Suprapubic skin (tissue), 4 donors: Measurements from ENCODE around the gene DPM3. TPM values are rescaled to one million over a fixed set of nuclear protein-coding genes. Genes with fewer than 3 reads are reported as not detected.

Experiments
- DNase-seq, 2 donors: peaks; one replicate each; pipeline ENCODE4 v3.0.0-alpha.2; 2019; ENCODE audit warnings: low spot score in 2 of 2
- H3K27ac ChIP-seq: fragments of 200-600 bp; sonication (generic); one replicate; pipeline ENCODE4 v1.5.1; 2019
- H3K27me3 ChIP-seq: fragments of 200-600 bp; sonication (generic); one replicate; pipeline ENCODE4 v1.5.1; 2019
- H3K36me3 ChIP-seq: fragments of 200-600 bp; sonication (generic); one replicate; pipeline ENCODE4 v1.5.1; 2019
- H3K4me1 ChIP-seq: fragments of 200-600 bp; sonication (generic); one replicate; pipeline ENCODE4 v1.5.1; 2019
- H3K4me3 ChIP-seq: fragments of 200-600 bp; sonication (generic); one replicate; pipeline ENCODE4 v1.5.1; 2019; ENCODE audit warnings: mild to moderate bottlenecking
- H3K9me3 ChIP-seq: fragments of 200-600 bp; sonication (generic); one replicate; pipeline ENCODE4 v1.5.1; 2019
- CTCF ChIP-seq, 2 donors: fragments of 200-600 bp in 1 of 2; fragments of 450-650 bp in 1 of 2; sonication (generic) in 1 of 2; IDR thresholded peaks; one replicate each; pipeline ENCODE4 v1.5.1; 2016 to 2019; ENCODE audit warnings: antibody characterized with exemption in 2 of 2, mild to moderate bottlenecking in 1 of 2, moderate library complexity in 1 of 2
- EP300 ChIP-seq: sonication (generic); formaldehyde crosslinking; IDR thresholded peaks from one replicate; pipeline ENCODE4 v1.6.1; 2017; ENCODE audit warnings: antibody characterized with exemption
- POLR2A ChIP-seq, 2 donors: fragments of 450-650 bp; IDR thresholded peaks; one replicate each; pipeline ENCODE4 v1.6.1; 2017; ENCODE audit warnings: antibody characterized with exemption in 2 of 2, mild to moderate bottlenecking in 2 of 2, moderate library complexity in 2 of 2
- POLR2AphosphoS5 ChIP-seq, 3 donors: sonication (generic); formaldehyde crosslinking; IDR thresholded peaks; one replicate each; pipeline ENCODE4 v1.6.1; 2017; ENCODE audit warnings: antibody characterized with exemption in 3 of 3
- WGBS: methylation state at CpG from one replicate; pipeline ENCODE4 v1.1.5; 2018; 5-methylcytosine and 5-hydroxymethylcytosine counted together
- total RNA-seq, 4 donors: library from RNA; depleted of rRNA; stranded (reverse); fragments of >200 nt; gene quantifications; one replicate each; pipeline ENCODE4 v1.1.0, GENCODE V29; 2016

Gene DPM3
- total RNA-seq, 4 donors from 2014 or later: 23.7 to 43.7 (median 30.2) TPM

GRCh38 chr1:155110381-155110780, 29.9 kb downstream of the DPM3 start:
- Histone ChIP-seq H3K36me3 (no peaks in the 10 kb centered on the region), H3K4me3 (no peak overlapping the region), H3K27ac (no peak overlapping the region), H3K27me3 (no peaks in the 10 kb centered on the region), H3K9me3 (no peaks in the 10 kb centered on the region), H3K4me1 (no peaks in the 10 kb centered on the region)
- DNase-seq: no peak
- no peak for TF ChIP-seq POLR2A (IDR thresholded peaks at IDR 0.05)
- TF ChIP-seq POLR2AphosphoS5 (IDR thresholded peaks at IDR 0.05): no peak
- no peak for TF ChIP-seq CTCF (IDR thresholded peaks at IDR 0.05)
- TF ChIP-seq EP300: no peak
- 82% methylated on average over 8 of the region's 8 CpGs for WGBS

DNA sequence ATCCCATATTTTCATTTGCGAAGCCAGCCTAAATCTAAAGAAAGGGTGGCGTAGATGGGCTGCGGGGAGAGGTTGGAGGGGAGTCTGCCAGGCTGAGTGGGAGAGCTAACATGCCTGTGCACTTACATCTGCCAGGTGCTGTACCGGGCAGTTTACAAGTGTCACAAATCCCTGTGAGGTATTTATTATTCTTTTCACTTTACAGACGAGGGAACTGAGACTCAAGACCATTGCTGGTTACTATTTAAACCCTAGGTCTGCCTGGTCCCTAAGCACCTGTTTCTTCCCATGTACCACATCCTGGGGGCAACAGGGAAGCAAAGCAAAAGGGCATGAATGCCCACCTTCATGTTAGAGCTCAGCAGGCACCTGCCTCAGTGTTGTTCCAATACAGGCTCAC, 32.0 kb downstream of the DPM3 start:
- Histone ChIP-seq H3K4me1 (no peaks in the 10 kb centered on the region), H3K27me3 (no peaks in the 10 kb centered on the region), H3K9me3 (no peaks in the 10 kb centered on the region), H3K36me3 (no peaks in the 10 kb centered on the region), H3K27ac (no peak overlapping the region), H3K4me3 (no peak overlapping the region)
- 72% methylated on average over 5 of the region's 5 CpGs for WGBS
- no peak for DNase-seq
- TF ChIP-seq POLR2AphosphoS5 (IDR thresholded peaks at IDR 0.05) (no peak), CTCF (IDR thresholded peaks at IDR 0.05) (no peak), EP300 (no peak), POLR2A (IDR thresholded peaks at IDR 0.05) (no peak)

DNA sequence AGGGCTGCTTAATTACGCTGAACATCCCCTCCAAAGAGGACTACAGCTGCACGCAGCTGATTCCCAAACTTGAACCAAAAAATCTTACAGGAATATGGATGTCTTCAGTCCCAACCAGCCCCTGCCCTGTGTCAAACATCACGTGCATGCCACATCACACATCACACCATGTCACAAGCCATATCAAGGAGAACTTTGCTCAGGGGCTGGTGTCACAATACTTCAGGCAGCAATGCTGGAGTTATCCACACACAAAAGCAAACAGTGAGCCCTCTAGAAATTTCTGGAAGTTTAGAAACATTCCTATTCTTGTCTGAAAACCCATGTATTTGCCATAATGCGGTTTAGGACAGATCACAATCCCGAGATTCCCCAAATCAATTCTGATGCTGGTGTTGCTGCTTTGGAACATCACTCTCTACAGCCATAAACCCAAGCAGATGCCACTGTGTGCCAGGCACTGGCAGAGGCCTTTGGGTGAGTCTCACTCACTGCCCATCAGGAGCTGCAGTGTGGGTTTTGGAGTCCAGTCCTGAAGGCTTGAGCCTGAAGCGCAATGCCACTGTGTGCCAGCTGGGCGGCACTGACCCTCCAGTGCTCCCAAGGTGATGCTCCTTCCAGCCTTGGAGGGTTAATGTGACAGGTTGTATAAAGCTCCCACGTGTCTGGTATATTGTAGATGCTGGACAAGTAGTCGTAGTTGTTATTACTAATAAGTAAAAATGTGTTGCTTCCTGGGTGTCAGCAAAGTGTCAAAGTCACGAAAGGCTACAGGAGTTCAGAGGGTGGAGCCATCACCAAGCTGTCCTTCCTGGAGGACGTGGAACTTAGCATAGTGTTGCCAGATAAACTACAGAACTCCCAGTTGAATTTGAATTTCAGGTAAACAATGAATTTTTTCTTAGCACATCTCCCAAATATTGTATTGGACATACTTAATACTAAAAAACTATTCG, 32.7 kb downstream of the DPM3 start:
- Histone ChIP-seq H3K27me3 (peaks cover 3% of the 10 kb centered on the region), H3K27ac (no peak overlapping the region), H3K4me1 (no peaks in the 10 kb centered on the region), H3K36me3 (no peaks in the 10 kb centered on the region), H3K4me3 (no peak overlapping the region), H3K9me3 (no peaks in the 10 kb centered on the region)
- TF ChIP-seq POLR2AphosphoS5 (IDR thresholded peaks at IDR 0.05) (no peak), CTCF (IDR thresholded peaks at IDR 0.05) (no peak), POLR2A (IDR thresholded peaks at IDR 0.05) (no peak), EP300 (no peak)
- DNase-seq: no peak
- 86% methylated on average over 10 of the region's 12 CpGs for WGBS

GRCh38 chr1:155106862-155107261, 33.5 kb downstream of the DPM3 start:
- no peaks in the 10 kb centered on the region for H3K9me3 ChIP-seq
- peaks cover 3% of the 10 kb centered on the region for H3K27me3 ChIP-seq
- no peak overlapping the region for H3K27ac ChIP-seq
- H3K4me3 ChIP-seq: no peak overlapping the region
- H3K36me3 ChIP-seq: no peaks in the 10 kb centered on the region
- DNase-seq: no peak
- no peaks in the 10 kb centered on the region for H3K4me1 ChIP-seq
- 85% methylated on average over 6 of the region's 6 CpGs for WGBS
- TF ChIP-seq POLR2A (IDR thresholded peaks at IDR 0.05) (no peak), CTCF (IDR thresholded peaks at IDR 0.05) (no peak), POLR2AphosphoS5 (IDR thresholded peaks at IDR 0.05) (no peak), EP300 (no peak)

DNA sequence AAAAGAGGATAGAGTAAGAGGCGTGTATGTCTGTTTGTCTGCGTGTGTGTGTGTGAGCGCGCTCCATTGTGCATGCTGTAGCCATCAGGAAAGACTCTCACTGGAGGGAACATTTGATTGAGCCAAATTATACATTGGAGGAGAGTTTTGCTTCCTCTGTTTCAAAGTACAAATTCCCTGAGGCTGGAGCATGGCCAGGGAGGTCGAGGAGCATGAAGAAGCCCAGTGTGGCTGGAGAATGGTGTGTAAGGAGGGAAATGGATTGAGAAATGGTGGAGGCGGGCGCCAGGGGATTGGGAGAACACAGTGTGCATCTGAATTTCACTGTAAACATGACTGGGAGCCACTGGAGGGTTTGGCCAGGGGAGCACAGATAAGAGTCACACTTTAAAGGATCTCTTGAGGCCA, 34.7 kb downstream of the DPM3 start:
- Histone ChIP-seq H3K9me3 (no peaks in the 10 kb centered on the region), H3K27me3 (peaks cover 3% of the 10 kb centered on the region), H3K4me3 (no peak overlapping the region), H3K27ac (no peak overlapping the region), H3K4me1 (no peaks in the 10 kb centered on the region), H3K36me3 (no peaks in the 10 kb centered on the region)
- WGBS: 70% methylated on average over 7 of the region's 7 CpGs
- TF ChIP-seq POLR2AphosphoS5 (IDR thresholded peaks at IDR 0.05) (no peak), POLR2A (IDR thresholded peaks at IDR 0.05) (no peak), EP300 (no peak), CTCF (IDR thresholded peaks at IDR 0.05) (no peak)
- no peak for DNase-seq
